Natural killer cell (primary cell): ENCODE data around the gene SPOCD1. TPM values are rescaled to one million over a fixed set of nuclear protein-coding genes. Genes with fewer than 3 reads are reported as not detected.

Experiments
- ATAC-seq, 3 donors: fragments of 150-1000 bp in 2 of 3; fragments of 200-7000 bp in 1 of 3; cut with Tn5 transposase; 1 replicate in 1 of 3; 2 replicates in 2 of 3; pipeline ENCODE4 v1.10.0; 2021; ENCODE audit warnings: mild to moderate bottlenecking in 2 of 3, moderate library complexity in 2 of 3
- DNase-seq, 2 donors: peaks; one replicate each; pipeline versions ENCODE4 v3.0.0 to v3.0.0-alpha.2; 2013 to 2021; ENCODE audit warnings: mixed read lengths in 1 of 2
- H3K27ac ChIP-seq: one replicate; pipeline ENCODE4 v1.5.1; 2013; ENCODE audit warnings: mild to moderate bottlenecking, low read length
- H3K27me3 ChIP-seq: one replicate; pipeline ENCODE4 v1.6.1; 2013; ENCODE audit warnings: low read length; ENCODE audit not compliant: control insufficient read depth, insufficient read depth
- H3K36me3 ChIP-seq: one replicate; pipeline ENCODE4 v1.6.1; 2013; ENCODE audit warnings: low read length; ENCODE audit not compliant: control insufficient read depth, insufficient read depth
- H3K4me1 ChIP-seq: one replicate; pipeline ENCODE4 v1.6.1; 2013; ENCODE audit warnings: low read length; ENCODE audit not compliant: control insufficient read depth, insufficient read depth
- H3K4me3 ChIP-seq: one replicate; pipeline ENCODE4 v1.5.1; 2013; ENCODE audit warnings: low read length
- H3K9me3 ChIP-seq: one replicate; pipeline ENCODE4 v1.6.1; 2013; ENCODE audit warnings: low read length; ENCODE audit not compliant: control insufficient read depth, insufficient read depth
- H3K27ac Mint-ChIP-seq, 2 donors: one replicate each; pipeline ENCODE4 v1.8.0; 2022; ENCODE audit warnings: mild to moderate bottlenecking in 2 of 2, mixed read lengths in 2 of 2, moderate library complexity in 1 of 2
- H3K27me3 Mint-ChIP-seq, 2 donors: one replicate each; pipeline ENCODE4 v1.8.0; 2022; ENCODE audit warnings: low read depth in 2 of 2, mixed read lengths in 2 of 2
- H3K36me3 Mint-ChIP-seq: one replicate; pipeline ENCODE4 v1.8.0; 2022; ENCODE audit warnings: mixed read lengths
- H3K4me1 Mint-ChIP-seq, 2 donors: one replicate each; pipeline ENCODE4 v1.8.0; 2022; ENCODE audit warnings: mixed read lengths in 2 of 2
- H3K4me3 Mint-ChIP-seq: one replicate; pipeline ENCODE4 v1.8.0; 2022; ENCODE audit warnings: mild to moderate bottlenecking, moderate library complexity, mixed read lengths
- H3K9me3 Mint-ChIP-seq, 2 donors: one replicate each; pipeline ENCODE4 v1.8.0; 2022; ENCODE audit warnings: mixed read lengths in 2 of 2
- CTCF ChIP-seq: fragments of 200-600 bp; IDR thresholded peaks from one replicate; pipeline ENCODE4 v1.8.0; 2022; ENCODE audit warnings: antibody characterized with exemption
- WGBS: methylation state at CpG from one replicate; pipeline ENCODE4 v1.1.7; 2013; ENCODE audit warnings: missing lambda C conversion rate; ENCODE audit not compliant: insufficient coverage; 5-methylcytosine and 5-hydroxymethylcytosine counted together
- intact Hi-C: fragments of 100-400 bp; cut with micrococcal nuclease; formaldehyde crosslinking; loops from one replicate; pipeline ENCODE4 v1.14.2; 2022
- total RNA-seq, 4 donors: library from RNA; stranded (reverse); fragments of 120-200 nt in 1 of 4; gene quantifications; one replicate each; pipeline versions ENCODE4 v1.2.3 to v1.2.4, GENCODE V29; 2013 to 2022

Gene SPOCD1
- total RNA-seq, 3 donors from 2014 or later (not counting 1 experiment from before 2014, with no cell fraction given), result 0.54 to 0.68 TPM; not detected in 1

- intact Hi-C loops, result no loop called here
- 92% methylated on average over 10 of the region's 11 CpGs for WGBS
Observed at GRCh38 chr1:31790641-31791091, 25.2 kb downstream of the SPOCD1 start.

GRCh38 chr1:31790140-31790539 lies 25.7 kb downstream of the SPOCD1 start:
- WGBS, result 85% methylated on average over 3 of the region's 3 CpGs
- Mint-ChIP-seq H3K4me1 (peaks cover 11 to 28% of the 10 kb centered on the region in 2 donors), H3K27me3 (no peaks in the 10 kb centered on the region), H3K36me3 (no peaks in the 10 kb centered on the region), H3K9me3 (no peaks in the 10 kb centered on the region), H3K27ac (peak overlapping the region in 1 of 2 donors; percentile 96), H3K4me3 (no peak overlapping the region)
- peaks cover 18% of the 10 kb centered on the region for H3K4me1 ChIP-seq
- no peak for ATAC-seq
- no peak overlapping the region for H3K27ac ChIP-seq
- TF ChIP-seq CTCF, result no peak
- intact Hi-C loops, result no loop called here
- no peaks in the 10 kb centered on the region for H3K36me3 ChIP-seq
- no peaks in the 10 kb centered on the region for H3K27me3 ChIP-seq
- H3K9me3 ChIP-seq, result no peaks in the 10 kb centered on the region
- no peak overlapping the region for H3K4me3 ChIP-seq
- no peak for DNase-seq

More at GRCh38 chr1:31790641-31791091, 25.2 kb downstream of the SPOCD1 start:
- no peak overlapping the region for H3K4me3 ChIP-seq
- H3K27ac ChIP-seq, result no peak overlapping the region
- no peaks in the 10 kb centered on the region for H3K9me3 Mint-ChIP-seq
- no peak for TF ChIP-seq CTCF
- H3K27ac Mint-ChIP-seq, result no peak overlapping the region
- no peaks in the 10 kb centered on the region for H3K36me3 Mint-ChIP-seq
- H3K4me1 ChIP-seq, result peaks cover 18% of the 10 kb centered on the region
- DNase-seq (no peak), ATAC-seq (no peak)
- H3K4me1 Mint-ChIP-seq, result peaks cover 11 to 28% of the 10 kb centered on the region in 2 donors
- H3K9me3 ChIP-seq, result no peaks in the 10 kb centered on the region
- H3K36me3 ChIP-seq, result no peaks in the 10 kb centered on the region
- H3K4me3 Mint-ChIP-seq, result no peak overlapping the region
- H3K27me3 ChIP-seq, result no peaks in the 10 kb centered on the region
- no peaks in the 10 kb centered on the region for H3K27me3 Mint-ChIP-seq

GRCh38 chr1:31789259-31790065 lies 26.4 kb downstream of the SPOCD1 start:
- 16% methylated on average over 23 of the region's 26 CpGs for WGBS
- H3K9me3 ChIP-seq, result no peaks in the 10 kb centered on the region
- peak; percentile 73 for TF ChIP-seq CTCF
- H3K36me3 ChIP-seq, result no peaks in the 10 kb centered on the region
- H3K36me3 Mint-ChIP-seq, result no peaks in the 10 kb centered on the region
- peak overlapping the region; percentile 73 for H3K4me3 ChIP-seq
- peaks cover 21% of the 10 kb centered on the region for H3K4me1 ChIP-seq
- H3K9me3 Mint-ChIP-seq, result no peaks in the 10 kb centered on the region
- H3K27ac Mint-ChIP-seq, result peak overlapping the region; percentile 92 to 96
- ATAC-seq (peak; percentile 83 to 88 (median 83)), DNase-seq (peak; percentile 95 to 97)
- peak overlapping the region; percentile 93 for H3K4me3 Mint-ChIP-seq
- H3K27me3 Mint-ChIP-seq, result no peaks in the 10 kb centered on the region
- H3K27ac ChIP-seq, result peak overlapping the region; percentile 87
- intact Hi-C loops, result loop anchor here (1.0 to 5.0 kb wide), 5 partner anchors 37 to 395 kb away; no protein-coding TSS in a partner anchor
- peaks cover 11 to 28% of the 10 kb centered on the region in 2 donors for H3K4me1 Mint-ChIP-seq
- H3K27me3 ChIP-seq, result no peaks in the 10 kb centered on the region
